A673 (cell line): ENCODE results near the gene MRPS22.

Source experiments
- EZH2 ChIP-seq: fragments of 200-600 bp; sonication (generic); IDR thresholded peaks from 2 replicates; pipeline ENCODE4 v1.6.1; 2017; ENCODE audit warnings: borderline replicate concordance, low read depth, mild to moderate bottlenecking, mixed read lengths, antibody characterized with exemption, low read length; ENCODE audit not compliant: poor library complexity, severe bottlenecking
- TF ChIP-seq, protein P1 (sequence below): fragments of 300-800, 200-600 bp; sonication (generic); conservative IDR thresholded peaks from 2 replicates; pipeline ENCODE4 v1.5.1; 2017; ENCODE audit warnings: low read depth, mild to moderate bottlenecking, antibody characterized with exemption, low read length, moderate library complexity, mixed read lengths

DNA sequence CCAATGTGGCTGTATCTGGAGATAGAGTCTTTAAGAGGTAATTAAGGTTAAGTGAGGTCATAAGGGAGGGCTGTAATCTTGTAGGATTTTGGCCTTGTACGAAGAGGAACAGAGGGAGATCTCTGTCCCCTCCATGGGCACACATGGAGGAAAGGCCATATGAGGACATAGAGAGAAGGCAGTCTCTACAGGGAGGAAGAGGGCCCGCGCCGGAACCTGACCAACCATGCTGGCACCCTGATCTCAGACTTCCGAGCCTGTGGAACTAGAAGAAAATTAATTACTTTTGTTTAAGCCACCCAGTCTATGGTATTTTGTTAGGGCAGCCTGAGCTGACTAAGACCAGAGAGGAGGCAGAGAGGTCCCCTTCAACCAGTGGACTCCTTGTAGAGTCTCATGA is 17.7 kb upstream of the MRPS22 start:
- TF ChIP-seq EZH2: no peak
- TF ChIP-seq, protein P1, sequence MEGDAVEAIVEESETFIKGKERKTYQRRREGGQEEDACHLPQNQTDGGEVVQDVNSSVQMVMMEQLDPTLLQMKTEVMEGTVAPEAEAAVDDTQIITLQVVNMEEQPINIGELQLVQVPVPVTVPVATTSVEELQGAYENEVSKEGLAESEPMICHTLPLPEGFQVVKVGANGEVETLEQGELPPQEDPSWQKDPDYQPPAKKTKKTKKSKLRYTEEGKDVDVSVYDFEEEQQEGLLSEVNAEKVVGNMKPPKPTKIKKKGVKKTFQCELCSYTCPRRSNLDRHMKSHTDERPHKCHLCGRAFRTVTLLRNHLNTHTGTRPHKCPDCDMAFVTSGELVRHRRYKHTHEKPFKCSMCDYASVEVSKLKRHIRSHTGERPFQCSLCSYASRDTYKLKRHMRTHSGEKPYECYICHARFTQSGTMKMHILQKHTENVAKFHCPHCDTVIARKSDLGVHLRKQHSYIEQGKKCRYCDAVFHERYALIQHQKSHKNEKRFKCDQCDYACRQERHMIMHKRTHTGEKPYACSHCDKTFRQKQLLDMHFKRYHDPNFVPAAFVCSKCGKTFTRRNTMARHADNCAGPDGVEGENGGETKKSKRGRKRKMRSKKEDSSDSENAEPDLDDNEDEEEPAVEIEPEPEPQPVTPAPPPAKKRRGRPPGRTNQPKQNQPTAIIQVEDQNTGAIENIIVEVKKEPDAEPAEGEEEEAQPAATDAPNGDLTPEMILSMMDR: no peak
